K562 (cell line): Measurements from ENCODE around the gene TINCR.

Experiments
- BRF2 ChIP-seq: IDR thresholded peaks from 3 replicates; pipeline ENCODE4 v1.6.1; 2011; ENCODE audit warnings: borderline replicate concordance, mild to moderate bottlenecking; ENCODE audit not compliant: insufficient read length, insufficient read depth
- HNRNPK ChIP-seq: fragments of 200-400 bp; formaldehyde crosslinking; IDR thresholded peaks from one replicate; pipeline ENCODE4 v1.6.1; 2018; ENCODE audit warnings: mild to moderate bottlenecking, low read depth, low read length; ENCODE audit not compliant: poor library complexity, severe bottlenecking
- MED1 ChIP-seq: sonication (generic); formaldehyde crosslinking; IDR thresholded peaks from 2 replicates; pipeline ENCODE4 v1.8.1; 2023; ENCODE audit warnings: missing genetic modification reagents, borderline replicate concordance
- MYNN ChIP-seq, 2 experiments: sonication (generic); formaldehyde crosslinking in 1 of 2; IDR thresholded peaks; 2 replicates each; pipeline versions ENCODE4 v1.5.0 to v1.6.1; 2016 to 2020; ENCODE audit warnings: antibody characterized with exemption in 1 of 2, missing genetic modification reagents in 1 of 2
- XRCC5 ChIP-seq: fragments of 200-400 bp; formaldehyde crosslinking; IDR thresholded peaks from 2 replicates; pipeline ENCODE4 v1.6.1; 2017; ENCODE audit warnings: low read depth, mild to moderate bottlenecking, low read length
- ZNF644 ChIP-seq: fragments of 200-800 bp; sonication (Bioruptor generic); IDR thresholded peaks from 2 replicates; pipeline ENCODE4 v1.6.1; 2016; ENCODE audit warnings: low read depth, missing genetic modification characterization, missing compliant biosample characterization
- TF ChIP-seq, protein P1 (sequence below), 3 experiments: IDR thresholded peaks in 2 of 3; conservative IDR thresholded peaks in 1 of 3; 2 replicates each; pipeline ENCODE4 v1.5.1; 2011 to 2012; ENCODE audit warnings: low read length in 3 of 3, mild to moderate bottlenecking in 3 of 3, control low read depth in 2 of 3, improper control_type of control experiment in 1 of 3, inconsistent platforms in 1 of 3, low read depth in 1 of 3, mixed read lengths in 1 of 3, moderate library complexity in 1 of 3; ENCODE audit not compliant: insufficient read depth in 2 of 3
- TF ChIP-seq, protein P2 (sequence below): sonication (generic); formaldehyde crosslinking; IDR thresholded peaks from 2 replicates; pipeline ENCODE4 v1.8.0; 2023; ENCODE audit warnings: mild to moderate bottlenecking, missing genetic modification reagents

DNA sequence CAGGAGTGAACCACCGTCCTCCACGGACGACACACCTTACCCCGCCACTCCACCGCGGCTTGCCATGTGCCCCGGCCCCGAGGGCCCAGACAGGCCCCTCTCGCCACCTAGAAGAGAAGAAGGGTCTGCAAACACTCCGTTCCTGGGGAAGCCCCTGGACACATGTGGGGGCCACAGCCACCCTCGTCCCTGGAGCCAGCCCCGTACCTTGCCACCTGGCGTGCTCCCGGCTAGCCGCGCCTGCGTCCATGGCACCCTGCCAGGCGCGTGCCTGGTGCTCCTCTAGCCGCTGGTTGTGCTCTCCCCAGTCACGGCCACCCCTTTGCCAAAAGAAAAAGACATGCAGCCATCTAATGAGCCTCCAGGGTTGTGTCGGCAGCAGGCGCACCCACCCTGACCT, 19.9 kb upstream of the TINCR start:
- TF ChIP-seq, protein P1, sequence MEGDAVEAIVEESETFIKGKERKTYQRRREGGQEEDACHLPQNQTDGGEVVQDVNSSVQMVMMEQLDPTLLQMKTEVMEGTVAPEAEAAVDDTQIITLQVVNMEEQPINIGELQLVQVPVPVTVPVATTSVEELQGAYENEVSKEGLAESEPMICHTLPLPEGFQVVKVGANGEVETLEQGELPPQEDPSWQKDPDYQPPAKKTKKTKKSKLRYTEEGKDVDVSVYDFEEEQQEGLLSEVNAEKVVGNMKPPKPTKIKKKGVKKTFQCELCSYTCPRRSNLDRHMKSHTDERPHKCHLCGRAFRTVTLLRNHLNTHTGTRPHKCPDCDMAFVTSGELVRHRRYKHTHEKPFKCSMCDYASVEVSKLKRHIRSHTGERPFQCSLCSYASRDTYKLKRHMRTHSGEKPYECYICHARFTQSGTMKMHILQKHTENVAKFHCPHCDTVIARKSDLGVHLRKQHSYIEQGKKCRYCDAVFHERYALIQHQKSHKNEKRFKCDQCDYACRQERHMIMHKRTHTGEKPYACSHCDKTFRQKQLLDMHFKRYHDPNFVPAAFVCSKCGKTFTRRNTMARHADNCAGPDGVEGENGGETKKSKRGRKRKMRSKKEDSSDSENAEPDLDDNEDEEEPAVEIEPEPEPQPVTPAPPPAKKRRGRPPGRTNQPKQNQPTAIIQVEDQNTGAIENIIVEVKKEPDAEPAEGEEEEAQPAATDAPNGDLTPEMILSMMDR (IDR thresholded peaks at IDR 0.05 in 2 of 3, conservative IDR thresholded peaks at IDR 0.05 in 1 of 3; ENCODE audit: insufficient read depth in 2 of 3, low read depth in 1 of 3, low read length in 3 of 3) = no peak
- TF ChIP-seq MYNN (IDR thresholded peaks at IDR 0.05) (no peak), MYNN (CRISPR knock-in tag; IDR thresholded peaks at IDR 0.05) (no peak), ZNF644 (no peak), HNRNPK (no peak), XRCC5 (no peak), MED1 (CRISPR knock-in tag) (no peak), BRF2 (no peak)
- TF ChIP-seq, protein P2, sequence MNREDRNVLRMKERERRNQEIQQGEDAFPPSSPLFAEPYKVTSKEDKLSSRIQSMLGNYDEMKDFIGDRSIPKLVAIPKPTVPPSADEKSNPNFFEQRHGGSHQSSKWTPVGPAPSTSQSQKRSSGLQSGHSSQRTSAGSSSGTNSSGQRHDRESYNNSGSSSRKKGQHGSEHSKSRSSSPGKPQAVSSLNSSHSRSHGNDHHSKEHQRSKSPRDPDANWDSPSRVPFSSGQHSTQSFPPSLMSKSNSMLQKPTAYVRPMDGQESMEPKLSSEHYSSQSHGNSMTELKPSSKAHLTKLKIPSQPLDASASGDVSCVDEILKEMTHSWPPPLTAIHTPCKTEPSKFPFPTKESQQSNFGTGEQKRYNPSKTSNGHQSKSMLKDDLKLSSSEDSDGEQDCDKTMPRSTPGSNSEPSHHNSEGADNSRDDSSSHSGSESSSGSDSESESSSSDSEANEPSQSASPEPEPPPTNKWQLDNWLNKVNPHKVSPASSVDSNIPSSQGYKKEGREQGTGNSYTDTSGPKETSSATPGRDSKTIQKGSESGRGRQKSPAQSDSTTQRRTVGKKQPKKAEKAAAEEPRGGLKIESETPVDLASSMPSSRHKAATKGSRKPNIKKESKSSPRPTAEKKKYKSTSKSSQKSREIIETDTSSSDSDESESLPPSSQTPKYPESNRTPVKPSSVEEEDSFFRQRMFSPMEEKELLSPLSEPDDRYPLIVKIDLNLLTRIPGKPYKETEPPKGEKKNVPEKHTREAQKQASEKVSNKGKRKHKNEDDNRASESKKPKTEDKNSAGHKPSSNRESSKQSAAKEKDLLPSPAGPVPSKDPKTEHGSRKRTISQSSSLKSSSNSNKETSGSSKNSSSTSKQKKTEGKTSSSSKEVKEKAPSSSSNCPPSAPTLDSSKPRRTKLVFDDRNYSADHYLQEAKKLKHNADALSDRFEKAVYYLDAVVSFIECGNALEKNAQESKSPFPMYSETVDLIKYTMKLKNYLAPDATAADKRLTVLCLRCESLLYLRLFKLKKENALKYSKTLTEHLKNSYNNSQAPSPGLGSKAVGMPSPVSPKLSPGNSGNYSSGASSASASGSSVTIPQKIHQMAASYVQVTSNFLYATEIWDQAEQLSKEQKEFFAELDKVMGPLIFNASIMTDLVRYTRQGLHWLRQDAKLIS (CRISPR knock-in tag) = no peak
